Measurements from ENCODE around the gene RGS18. TPM values are rescaled to one million over a fixed set of nuclear protein-coding genes. Genes with fewer than 3 reads are reported as not detected.

The RGS18 gene
- total RNA-seq, 1 experiment from 2014 or later, result 0.13 TPM

GRCh38 chr1:192175971-192176370 lies 17.7 kb downstream of the RGS18 start:
- POLR2A ChIA-PET (ENCODE audit: low non-redundant PET), result no interaction called here
- no TSS peak for BruUV-seq (replicated peaks)

DNA sequence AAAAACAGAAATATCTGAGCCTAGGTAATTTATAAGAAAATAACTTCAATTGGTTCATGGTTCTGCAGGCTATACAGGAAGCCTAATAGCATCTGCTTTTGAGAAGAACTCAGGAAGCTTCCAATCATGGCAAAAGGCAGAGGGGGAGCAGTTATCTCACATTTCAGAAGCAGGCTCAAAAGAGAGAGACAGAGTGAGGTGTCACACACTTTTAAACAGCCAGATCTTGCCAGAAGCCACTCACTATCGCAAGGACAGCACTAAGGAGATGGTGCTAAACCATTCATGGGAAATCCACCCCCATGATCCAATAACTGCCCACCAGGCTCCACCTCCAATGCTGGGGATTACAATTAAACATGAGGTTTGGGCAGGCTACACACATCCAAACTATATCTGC lies 25.5 kb downstream of the RGS18 start:
- Histone ChIP-seq H3K36me3 (ENCODE audit: insufficient read depth, low read length, poor library complexity, severe bottlenecking) (no peaks in the 10 kb centered on the region), H3K4me1 (ENCODE audit: insufficient read depth, low read length, poor library complexity, severe bottlenecking) (no peaks in the 10 kb centered on the region), H3K27me3 (replicated peaks; ENCODE audit: insufficient read depth, low read depth, low read length, poor library complexity) (no peaks in the 10 kb centered on the region), H3K9me3 (ENCODE audit: low read depth, low read length, poor library complexity, severe bottlenecking) (no peaks in the 10 kb centered on the region), H3K27ac (ENCODE audit: low read depth, low read length, poor library complexity, severe bottlenecking) (no peak overlapping the region), H3K4me3 (ENCODE audit: low read depth, low read length, poor library complexity, severe bottlenecking) (no peak overlapping the region)
- ChIA-PET CTCF (no interaction called here), POLR2A (ENCODE audit: low non-redundant PET) (no interaction called here)
- no TSS peak for BruUV-seq (replicated peaks)
- intact Hi-C loops (cut with micrococcal nuclease; ENCODE audit: unreplicated experiment), result no loop called here
- no peak for TF ChIP-seq CTCF (conservative IDR thresholded peaks at IDR 0.05; ENCODE audit: low read depth, low read length)
- no peak for TF ChIP-seq EZH2 (IDR thresholded peaks at IDR 0.05; ENCODE audit: borderline replicate concordance, low read depth, low read length, poor library complexity, severe bottlenecking)
- no peak for DNase-seq (ENCODE audit: low spot score)

More at GRCh38 chr1:192175971-192176370, 17.7 kb downstream of the RGS18 start:
- peaks cover 15% of the 10 kb centered on the region for H3K4me1 ChIP-seq (ENCODE audit: insufficient read depth, low read length, poor library complexity, severe bottlenecking)
- no peak for DNase-seq (ENCODE audit: low spot score)
- no peaks in the 10 kb centered on the region for H3K9me3 ChIP-seq (ENCODE audit: low read depth, low read length, poor library complexity, severe bottlenecking)
- TF ChIP-seq CTCF (conservative IDR thresholded peaks at IDR 0.05; ENCODE audit: low read depth, low read length) (no peak), EZH2 (IDR thresholded peaks at IDR 0.05; ENCODE audit: borderline replicate concordance, low read depth, low read length, poor library complexity, severe bottlenecking) (no peak)
- H3K27ac ChIP-seq (ENCODE audit: low read depth, low read length, poor library complexity, severe bottlenecking), result no peak overlapping the region
- H3K36me3 ChIP-seq (ENCODE audit: insufficient read depth, low read length, poor library complexity, severe bottlenecking), result no peaks in the 10 kb centered on the region
- H3K4me3 ChIP-seq (ENCODE audit: low read depth, low read length, poor library complexity, severe bottlenecking), result no peak overlapping the region
- H3K27me3 ChIP-seq (replicated peaks; ENCODE audit: insufficient read depth, low read depth, low read length, poor library complexity), result no peaks in the 10 kb centered on the region
- CTCF ChIA-PET, result no interaction called here
- intact Hi-C loops (cut with micrococcal nuclease; ENCODE audit: unreplicated experiment), result no loop called here

DNA sequence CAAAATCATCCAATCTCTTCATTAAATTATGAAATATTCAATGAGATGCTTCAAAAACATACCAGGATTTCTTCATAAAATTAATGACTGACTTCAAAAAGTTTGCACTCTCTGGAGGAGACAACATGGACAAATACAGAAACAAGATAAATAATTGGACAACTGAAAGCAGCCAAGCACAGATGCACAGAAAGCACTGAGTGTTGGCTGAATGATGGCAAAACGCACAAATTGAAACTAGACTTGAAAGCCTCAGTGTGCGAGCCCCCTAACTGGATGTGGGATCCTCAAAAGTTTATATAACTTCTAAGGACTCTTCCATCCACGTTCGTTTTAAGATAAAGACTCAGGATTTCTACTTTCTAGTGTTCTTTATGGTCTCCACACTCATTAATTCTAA lies 27.9 kb downstream of the RGS18 start:
- intact Hi-C loops (cut with micrococcal nuclease; ENCODE audit: unreplicated experiment), result no loop called here
- no TSS peak for BruUV-seq (replicated peaks)
- Histone ChIP-seq H3K4me3 (ENCODE audit: low read depth, low read length, poor library complexity, severe bottlenecking) (no peak overlapping the region), H3K27ac (ENCODE audit: low read depth, low read length, poor library complexity, severe bottlenecking) (no peak overlapping the region), H3K9me3 (ENCODE audit: low read depth, low read length, poor library complexity, severe bottlenecking) (no peaks in the 10 kb centered on the region), H3K4me1 (ENCODE audit: insufficient read depth, low read length, poor library complexity, severe bottlenecking) (no peaks in the 10 kb centered on the region), H3K27me3 (replicated peaks; ENCODE audit: insufficient read depth, low read depth, low read length, poor library complexity) (no peaks in the 10 kb centered on the region), H3K36me3 (ENCODE audit: insufficient read depth, low read length, poor library complexity, severe bottlenecking) (no peaks in the 10 kb centered on the region)
- ChIA-PET POLR2A (ENCODE audit: low non-redundant PET) (no interaction called here), CTCF (no interaction called here)
- no peak for TF ChIP-seq CTCF (conservative IDR thresholded peaks at IDR 0.05; ENCODE audit: low read depth, low read length)
- no peak for TF ChIP-seq EZH2 (IDR thresholded peaks at IDR 0.05; ENCODE audit: borderline replicate concordance, low read depth, low read length, poor library complexity, severe bottlenecking)
- DNase-seq (ENCODE audit: low spot score), result no peak
